ENCODE data around the gene AGFG2.

DNA sequence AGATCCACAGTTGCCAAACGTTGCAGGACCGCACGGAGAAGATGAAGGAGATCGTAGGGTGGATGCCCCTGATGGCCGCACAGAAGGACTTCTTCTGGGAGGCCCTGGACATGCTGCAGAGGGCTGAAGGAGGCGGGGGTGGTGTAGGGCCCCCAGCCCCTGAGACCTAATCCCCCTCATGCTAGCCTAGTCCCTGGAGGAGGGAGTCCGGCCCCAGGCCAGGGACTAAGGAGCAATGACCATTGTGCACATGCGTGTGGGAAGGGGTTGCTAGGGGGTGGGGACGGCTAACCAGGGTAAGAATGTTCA, 61.7 kb downstream of the AGFG2 start:
- TF ChIP-seq, protein P1, sequence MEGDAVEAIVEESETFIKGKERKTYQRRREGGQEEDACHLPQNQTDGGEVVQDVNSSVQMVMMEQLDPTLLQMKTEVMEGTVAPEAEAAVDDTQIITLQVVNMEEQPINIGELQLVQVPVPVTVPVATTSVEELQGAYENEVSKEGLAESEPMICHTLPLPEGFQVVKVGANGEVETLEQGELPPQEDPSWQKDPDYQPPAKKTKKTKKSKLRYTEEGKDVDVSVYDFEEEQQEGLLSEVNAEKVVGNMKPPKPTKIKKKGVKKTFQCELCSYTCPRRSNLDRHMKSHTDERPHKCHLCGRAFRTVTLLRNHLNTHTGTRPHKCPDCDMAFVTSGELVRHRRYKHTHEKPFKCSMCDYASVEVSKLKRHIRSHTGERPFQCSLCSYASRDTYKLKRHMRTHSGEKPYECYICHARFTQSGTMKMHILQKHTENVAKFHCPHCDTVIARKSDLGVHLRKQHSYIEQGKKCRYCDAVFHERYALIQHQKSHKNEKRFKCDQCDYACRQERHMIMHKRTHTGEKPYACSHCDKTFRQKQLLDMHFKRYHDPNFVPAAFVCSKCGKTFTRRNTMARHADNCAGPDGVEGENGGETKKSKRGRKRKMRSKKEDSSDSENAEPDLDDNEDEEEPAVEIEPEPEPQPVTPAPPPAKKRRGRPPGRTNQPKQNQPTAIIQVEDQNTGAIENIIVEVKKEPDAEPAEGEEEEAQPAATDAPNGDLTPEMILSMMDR (IDR thresholded peaks at IDR 0.05; ENCODE audit: low read depth, low read length, missing input control), result no peak
- TF ChIP-seq HNF4G (IDR thresholded peaks at IDR 0.05) (no peak), YY1 (IDR thresholded peaks at IDR 0.05) (no peak), TAF1 (conservative IDR thresholded peaks at IDR 0.05) (no peak), SP1 (IDR thresholded peaks at IDR 0.05) (no peak), JUND (IDR thresholded peaks at IDR 0.05) (no peak), RAD21 (IDR thresholded peaks at IDR 0.05) (no peak)
- TF ChIP-seq, protein P2, sequence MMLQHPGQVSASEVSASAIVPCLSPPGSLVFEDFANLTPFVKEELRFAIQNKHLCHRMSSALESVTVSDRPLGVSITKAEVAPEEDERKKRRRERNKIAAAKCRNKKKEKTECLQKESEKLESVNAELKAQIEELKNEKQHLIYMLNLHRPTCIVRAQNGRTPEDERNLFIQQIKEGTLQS (IDR thresholded peaks at IDR 0.05), result no peak
- TF ChIP-seq, protein P3, sequence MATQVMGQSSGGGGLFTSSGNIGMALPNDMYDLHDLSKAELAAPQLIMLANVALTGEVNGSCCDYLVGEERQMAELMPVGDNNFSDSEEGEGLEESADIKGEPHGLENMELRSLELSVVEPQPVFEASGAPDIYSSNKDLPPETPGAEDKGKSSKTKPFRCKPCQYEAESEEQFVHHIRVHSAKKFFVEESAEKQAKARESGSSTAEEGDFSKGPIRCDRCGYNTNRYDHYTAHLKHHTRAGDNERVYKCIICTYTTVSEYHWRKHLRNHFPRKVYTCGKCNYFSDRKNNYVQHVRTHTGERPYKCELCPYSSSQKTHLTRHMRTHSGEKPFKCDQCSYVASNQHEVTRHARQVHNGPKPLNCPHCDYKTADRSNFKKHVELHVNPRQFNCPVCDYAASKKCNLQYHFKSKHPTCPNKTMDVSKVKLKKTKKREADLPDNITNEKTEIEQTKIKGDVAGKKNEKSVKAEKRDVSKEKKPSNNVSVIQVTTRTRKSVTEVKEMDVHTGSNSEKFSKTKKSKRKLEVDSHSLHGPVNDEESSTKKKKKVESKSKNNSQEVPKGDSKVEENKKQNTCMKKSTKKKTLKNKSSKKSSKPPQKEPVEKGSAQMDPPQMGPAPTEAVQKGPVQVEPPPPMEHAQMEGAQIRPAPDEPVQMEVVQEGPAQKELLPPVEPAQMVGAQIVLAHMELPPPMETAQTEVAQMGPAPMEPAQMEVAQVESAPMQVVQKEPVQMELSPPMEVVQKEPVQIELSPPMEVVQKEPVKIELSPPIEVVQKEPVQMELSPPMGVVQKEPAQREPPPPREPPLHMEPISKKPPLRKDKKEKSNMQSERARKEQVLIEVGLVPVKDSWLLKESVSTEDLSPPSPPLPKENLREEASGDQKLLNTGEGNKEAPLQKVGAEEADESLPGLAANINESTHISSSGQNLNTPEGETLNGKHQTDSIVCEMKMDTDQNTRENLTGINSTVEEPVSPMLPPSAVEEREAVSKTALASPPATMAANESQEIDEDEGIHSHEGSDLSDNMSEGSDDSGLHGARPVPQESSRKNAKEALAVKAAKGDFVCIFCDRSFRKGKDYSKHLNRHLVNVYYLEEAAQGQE (IDR thresholded peaks at IDR 0.05), result no peak

Data from liver (tissue), 3 donors.